ENCODE results near the gene CNIH4. TPM values are rescaled to one million over a fixed set of nuclear protein-coding genes. Genes with fewer than 3 reads are reported as not detected.

Gene CNIH4
- total and polyA plus RNA-seq, 2 experiments from 2014 or later, result 53.5 to 194 TPM

GRCh38 chr1:224368409-224368808 lies 11.7 kb downstream of the CNIH4 start:
- Histone ChIP-seq H3K36me3 (ENCODE audit: insufficient read depth) (peaks cover 53% of the 10 kb centered on the region), H3K9me2 (ENCODE audit: insufficient read depth) (no peaks in the 10 kb centered on the region), H3K4me1 (ENCODE audit: insufficient read depth) (no peaks in the 10 kb centered on the region), H3K79me2 (replicated peaks; ENCODE audit: insufficient read depth) (peaks cover 33% of the 10 kb centered on the region), H4K20me1 (replicated peaks; ENCODE audit: insufficient read depth) (peaks cover 25% of the 10 kb centered on the region), H3K27me3 (ENCODE audit: insufficient read depth) (no peaks in the 10 kb centered on the region), H2AFZ (no peak overlapping the region), H3F3A (replicated peaks; ENCODE audit: low read depth) (peaks cover 14% of the 10 kb centered on the region; the same call in 1 of the 2 replicates), H3K4me3 (no peak overlapping the region), H3K4me2 (no peak overlapping the region), H3K27ac (ENCODE audit: low read depth) (no peak overlapping the region)
- Mint-ChIP-seq H3K27me3 (ENCODE audit: insufficient read depth, low read depth, poor library complexity) (no peaks in the 10 kb centered on the region), H3K36me3 (ENCODE audit: low read depth) (peaks cover 84% of the 10 kb centered on the region), H3K4me1 (no peaks in the 10 kb centered on the region), H3K27ac (no peak overlapping the region), H3K4me3 (no peak overlapping the region), H3K9me3 (no peaks in the 10 kb centered on the region)
- no peak for DNase-seq (ENCODE audit: low spot score)
- no peak for TF ChIP-seq JUNB (IDR thresholded peaks at IDR 0.05; ENCODE audit: unreplicated experiment)
- TF ChIP-seq POLR2AphosphoS5 (IDR thresholded peaks at IDR 0.05; ENCODE audit: low read depth), result no peak
- TF ChIP-seq NANOG (IDR thresholded peaks at IDR 0.05; ENCODE audit: borderline replicate concordance), result no peak
- no peak for TF ChIP-seq CTCF (conservative IDR thresholded peaks at IDR 0.05; ENCODE audit: low read depth in 2 of 2)
- TF ChIP-seq STAT1 (IDR thresholded peaks at IDR 0.05; ENCODE audit: unreplicated experiment), result no peak
- no peak for TF ChIP-seq ETS1 (IDR thresholded peaks at IDR 0.05)
- TF ChIP-seq EZH2 (IDR thresholded peaks at IDR 0.05; ENCODE audit: low read depth, unreplicated experiment), result no peak
- no peak for TF ChIP-seq ZNF331 (CRISPR knock-in tag; IDR thresholded peaks at IDR 0.05; ENCODE audit: low read depth)
- no peak for TF ChIP-seq ZNF462 (CRISPR knock-in tag; IDR thresholded peaks at IDR 0.05)
- TF ChIP-seq CREB1 (CRISPR knock-in tag; IDR thresholded peaks at IDR 0.05; ENCODE audit: low read depth), result no peak
- TF ChIP-seq REST (IDR thresholded peaks at IDR 0.05; ENCODE audit: unreplicated experiment), result no peak
- no peak for TF ChIP-seq ZNF114 (CRISPR knock-in tag; IDR thresholded peaks at IDR 0.05)
- no peak for TF ChIP-seq EZH2phosphoT487 (IDR thresholded peaks at IDR 0.05; ENCODE audit: unreplicated experiment)
- no peak for ATAC-seq
